GM23338 (cell line): ENCODE measurements around the gene NECTIN1. TPM values are rescaled to one million over a fixed set of nuclear protein-coding genes. Genes with fewer than 3 reads are reported as not detected.

ENCODE experiments used
- ATAC-seq: fragments of 200-7000 bp; cut with Tn5 transposase; 3 replicates; pipeline ENCODE4 v1.9.1; 2020
- DNase-seq: peaks from one replicate; pipeline ENCODE4 v3.0.0-alpha.2; 2015; ENCODE audit warnings: low spot score
- H2AFZ ChIP-seq: fragments of 200-600 bp; sonication (generic); 2 replicates; pipeline ENCODE4 v1.8.0; 2016; ENCODE audit warnings: antibody characterized with exemption, mild to moderate bottlenecking, moderate library complexity
- H3F3A ChIP-seq: fragments of 200-600 bp; sonication (generic); replicated peaks from 2 replicates; pipeline ENCODE4 v1.8.0; 2017; ENCODE audit warnings: antibody characterized with exemption, mixed run types, low read depth
- H3K27ac ChIP-seq: fragments of 200-600 bp; sonication (generic); 2 replicates; pipeline ENCODE4 v1.6.1; 2016; ENCODE audit warnings: low read depth
- H3K27me3 ChIP-seq: fragments of 200-600 bp; sonication (generic); 2 replicates; pipeline ENCODE4 v1.8.0; 2016; ENCODE audit warnings: mild to moderate bottlenecking, mixed run types, moderate library complexity; ENCODE audit not compliant: insufficient read depth
- H3K36me3 ChIP-seq: fragments of 200-600 bp; sonication (generic); 2 replicates; pipeline ENCODE4 v1.8.0; 2016; ENCODE audit warnings: mild to moderate bottlenecking; ENCODE audit not compliant: insufficient read depth
- H3K4me1 ChIP-seq: fragments of 200-600 bp; sonication (generic); 2 replicates; pipeline ENCODE4 v1.8.0; 2016; ENCODE audit warnings: mild to moderate bottlenecking, moderate library complexity; ENCODE audit not compliant: insufficient read depth
- H3K4me2 ChIP-seq: fragments of 200-600 bp; sonication (generic); 2 replicates; pipeline ENCODE4 v1.7.1; 2017; ENCODE audit warnings: mixed run types
- H3K4me3 ChIP-seq: fragments of 200-600 bp; sonication (generic); 2 replicates; pipeline ENCODE4 v1.6.1; 2016; ENCODE audit warnings: mixed run types
- H3K79me2 ChIP-seq: fragments of 200-600 bp; sonication (generic); replicated peaks from 2 replicates; pipeline ENCODE4 v1.8.0; 2017; ENCODE audit warnings: mild to moderate bottlenecking; ENCODE audit not compliant: insufficient read depth
- H3K9me2 ChIP-seq: fragments of 200-600 bp; sonication (generic); 2 replicates; pipeline ENCODE4 v1.8.0; 2017; ENCODE audit not compliant: insufficient read depth
- H4K20me1 ChIP-seq: fragments of 200-600 bp; sonication (generic); replicated peaks from 2 replicates; pipeline ENCODE4 v1.8.0; 2017; ENCODE audit warnings: mild to moderate bottlenecking; ENCODE audit not compliant: insufficient read depth
- H3K27ac Mint-ChIP-seq: 2 replicates; pipeline ENCODE4 v1.8.0; 2020; ENCODE audit warnings: inconsistent platforms, mild to moderate bottlenecking, moderate library complexity, mixed read lengths
- H3K27me3 Mint-ChIP-seq: 3 replicates; pipeline ENCODE4 v1.8.0; 2022; ENCODE audit warnings: low read depth, mild to moderate bottlenecking, moderate library complexity, mixed read lengths, inconsistent platforms; ENCODE audit not compliant: insufficient read depth, poor library complexity
- H3K36me3 Mint-ChIP-seq: 3 replicates; pipeline ENCODE4 v1.8.0; 2021; ENCODE audit warnings: low read depth, mild to moderate bottlenecking, inconsistent platforms, moderate library complexity, mixed read lengths
- H3K4me1 Mint-ChIP-seq: 3 replicates; pipeline ENCODE4 v1.8.0; 2020; ENCODE audit warnings: mild to moderate bottlenecking, inconsistent platforms, mixed read lengths
- H3K4me3 Mint-ChIP-seq: 3 replicates; pipeline ENCODE4 v1.8.0; 2021; ENCODE audit warnings: moderate library complexity, mild to moderate bottlenecking, inconsistent platforms, mixed read lengths
- H3K9me3 Mint-ChIP-seq: 3 replicates; pipeline ENCODE4 v1.8.0; 2020; ENCODE audit warnings: moderate library complexity, mild to moderate bottlenecking, inconsistent platforms, mixed read lengths
- ETS1 ChIP-seq: IDR thresholded peaks from 2 replicates; pipeline ENCODE4 v1.6.1; 2016; ENCODE audit warnings: antibody characterized with exemption
- EZH2phosphoT487 ChIP-seq: fragments of 200-600 bp; sonication (generic); IDR thresholded peaks from one replicate; pipeline ENCODE4 v1.8.1; 2018; ENCODE audit warnings: antibody characterized with exemption; ENCODE audit not compliant: unreplicated experiment
- JUNB ChIP-seq: IDR thresholded peaks from one replicate; pipeline ENCODE4 v1.6.1; 2016; ENCODE audit warnings: antibody characterized with exemption; ENCODE audit not compliant: unreplicated experiment
- REST ChIP-seq: IDR thresholded peaks from one replicate; pipeline ENCODE4 v1.6.1; 2018; ENCODE audit warnings: antibody characterized with exemption; ENCODE audit not compliant: unreplicated experiment
- ZNF114 ChIP-seq: fragments of 250-450 bp; sonication (Bioruptor Pico); IDR thresholded peaks from 2 replicates; pipeline ENCODE4 v1.5.0; 2020; ENCODE audit warnings: mild to moderate bottlenecking, moderate library complexity
- polyA plus RNA-seq: library from polyadenylated mRNA; unstranded; fragments of >200 nt; fragmentation: Nextera tagmentation; extraction: Ambion mirVana; gene quantifications from 2 replicates; pipeline ENCODE4 v1.2.1, GENCODE V29; 2016
- total RNA-seq: library from RNA; depleted of rRNA; stranded (reverse); fragments of >200 nt; shearing (Covaris generic); gene quantifications from 2 replicates; pipeline ENCODE4 v1.2.3, GENCODE V29; 2014
- TF ChIP-seq, protein P1 (sequence below), 2 experiments: fragments of 200-600 bp in 1 of 2; sonication (generic) in 1 of 2; conservative IDR thresholded peaks; 2 replicates each; pipeline versions ENCODE4 v1.5.1 to v1.6.1; 2016 to 2017; ENCODE audit warnings: antibody characterized with exemption in 2 of 2, low read depth in 2 of 2, mild to moderate bottlenecking in 2 of 2, moderate library complexity in 1 of 2
- TF ChIP-seq, protein P2 (sequence below): fragments of 250-450 bp; sonication (Bioruptor Pico); IDR thresholded peaks from 2 replicates; pipeline ENCODE4 v1.5.0; 2020; ENCODE audit warnings: mild to moderate bottlenecking, moderate library complexity

The NECTIN1 gene
- total and polyA plus RNA-seq, 2 experiments from 2014 or later = 18.7 to 56.3 TPM

- TF ChIP-seq, protein P1, sequence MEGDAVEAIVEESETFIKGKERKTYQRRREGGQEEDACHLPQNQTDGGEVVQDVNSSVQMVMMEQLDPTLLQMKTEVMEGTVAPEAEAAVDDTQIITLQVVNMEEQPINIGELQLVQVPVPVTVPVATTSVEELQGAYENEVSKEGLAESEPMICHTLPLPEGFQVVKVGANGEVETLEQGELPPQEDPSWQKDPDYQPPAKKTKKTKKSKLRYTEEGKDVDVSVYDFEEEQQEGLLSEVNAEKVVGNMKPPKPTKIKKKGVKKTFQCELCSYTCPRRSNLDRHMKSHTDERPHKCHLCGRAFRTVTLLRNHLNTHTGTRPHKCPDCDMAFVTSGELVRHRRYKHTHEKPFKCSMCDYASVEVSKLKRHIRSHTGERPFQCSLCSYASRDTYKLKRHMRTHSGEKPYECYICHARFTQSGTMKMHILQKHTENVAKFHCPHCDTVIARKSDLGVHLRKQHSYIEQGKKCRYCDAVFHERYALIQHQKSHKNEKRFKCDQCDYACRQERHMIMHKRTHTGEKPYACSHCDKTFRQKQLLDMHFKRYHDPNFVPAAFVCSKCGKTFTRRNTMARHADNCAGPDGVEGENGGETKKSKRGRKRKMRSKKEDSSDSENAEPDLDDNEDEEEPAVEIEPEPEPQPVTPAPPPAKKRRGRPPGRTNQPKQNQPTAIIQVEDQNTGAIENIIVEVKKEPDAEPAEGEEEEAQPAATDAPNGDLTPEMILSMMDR (conservative IDR thresholded peaks at IDR 0.05; ENCODE audit: low read depth in 2 of 2) = no peak
These were observed 81.7 kb downstream of the NECTIN1 start (continued) for GRCh38 chr11:119647254-119647653.

DNA sequence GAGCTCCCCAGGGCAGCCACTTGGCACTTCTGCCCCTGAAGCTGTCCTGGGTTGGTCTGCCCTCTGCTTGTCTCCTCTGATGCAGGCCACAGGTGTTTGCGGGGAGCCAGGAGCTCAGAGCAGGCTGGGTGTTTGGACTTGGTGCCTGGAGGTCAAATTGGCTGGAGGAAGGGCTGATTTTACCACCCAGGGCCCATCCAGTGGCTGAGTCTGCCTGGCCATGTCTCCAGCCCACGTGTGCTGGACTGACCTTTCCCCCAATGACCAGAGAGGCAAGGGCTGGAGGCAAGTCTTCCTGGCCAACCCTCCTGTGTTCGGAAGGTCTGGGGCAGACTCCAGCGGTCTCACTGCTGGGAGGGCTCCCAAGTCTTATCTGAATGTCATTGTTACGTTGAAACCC is 84.0 kb downstream of the NECTIN1 start:
- H3K4me3 Mint-ChIP-seq = no peak overlapping the region
- H3K36me3 Mint-ChIP-seq = peaks cover 9% of the 10 kb centered on the region; the same call in 2 of the 3 replicates
- Histone ChIP-seq H3K27me3 (no peaks in the 10 kb centered on the region), H4K20me1 (no peaks in the 10 kb centered on the region), H3K36me3 (no peaks in the 10 kb centered on the region), H3K4me3 (no peak overlapping the region), H3F3A (no peaks in the 10 kb centered on the region), H3K27ac (no peak overlapping the region), H3K4me2 (no peak overlapping the region), H3K9me2 (no peaks in the 10 kb centered on the region), H3K79me2 (no peaks in the 10 kb centered on the region), H3K4me1 (peaks cover 3% of the 10 kb centered on the region), H2AFZ (no peak overlapping the region)
- H3K27me3 Mint-ChIP-seq = peaks cover 20% of the 10 kb centered on the region
- H3K4me1 Mint-ChIP-seq = peaks cover 12% of the 10 kb centered on the region; the same call in 2 of the 3 replicates
- no peak for DNase-seq
- no peak for TF ChIP-seq JUNB
- H3K9me3 Mint-ChIP-seq = peaks cover 12% of the 10 kb centered on the region; the same call in 2 of the 3 replicates
- no peak for ATAC-seq
- H3K27ac Mint-ChIP-seq = no peak overlapping the region

GRCh38 chr11:119644502-119644901 is 84.5 kb downstream of the NECTIN1 start:
- H3K36me3 ChIP-seq = no peaks in the 10 kb centered on the region
- H3K27ac ChIP-seq = no peak overlapping the region
- DNase-seq = no peak
- Mint-ChIP-seq H3K9me3 (peaks cover 12% of the 10 kb centered on the region; the same call in 2 of the 3 replicates), H3K36me3 (peaks cover 9% of the 10 kb centered on the region; the same call in 2 of the 3 replicates), H3K4me3 (no peak overlapping the region), H3K27ac (no peak overlapping the region), H3K27me3 (peaks cover 17% of the 10 kb centered on the region), H3K4me1 (peaks cover 10% of the 10 kb centered on the region)
- ATAC-seq = no peak
- no peak overlapping the region for H3K4me2 ChIP-seq
- no peaks in the 10 kb centered on the region for H3F3A ChIP-seq
- H3K79me2 ChIP-seq = no peaks in the 10 kb centered on the region
- no peaks in the 10 kb centered on the region for H4K20me1 ChIP-seq
- H3K4me1 ChIP-seq = no peaks in the 10 kb centered on the region
- H3K27me3 ChIP-seq = no peaks in the 10 kb centered on the region
- no peak overlapping the region for H3K4me3 ChIP-seq
- H2AFZ ChIP-seq = no peak overlapping the region
- no peaks in the 10 kb centered on the region for H3K9me2 ChIP-seq
- TF ChIP-seq ZNF114 (no peak), REST (no peak), ETS1 (no peak), EZH2phosphoT487 (no peak)
- TF ChIP-seq, protein P2, sequence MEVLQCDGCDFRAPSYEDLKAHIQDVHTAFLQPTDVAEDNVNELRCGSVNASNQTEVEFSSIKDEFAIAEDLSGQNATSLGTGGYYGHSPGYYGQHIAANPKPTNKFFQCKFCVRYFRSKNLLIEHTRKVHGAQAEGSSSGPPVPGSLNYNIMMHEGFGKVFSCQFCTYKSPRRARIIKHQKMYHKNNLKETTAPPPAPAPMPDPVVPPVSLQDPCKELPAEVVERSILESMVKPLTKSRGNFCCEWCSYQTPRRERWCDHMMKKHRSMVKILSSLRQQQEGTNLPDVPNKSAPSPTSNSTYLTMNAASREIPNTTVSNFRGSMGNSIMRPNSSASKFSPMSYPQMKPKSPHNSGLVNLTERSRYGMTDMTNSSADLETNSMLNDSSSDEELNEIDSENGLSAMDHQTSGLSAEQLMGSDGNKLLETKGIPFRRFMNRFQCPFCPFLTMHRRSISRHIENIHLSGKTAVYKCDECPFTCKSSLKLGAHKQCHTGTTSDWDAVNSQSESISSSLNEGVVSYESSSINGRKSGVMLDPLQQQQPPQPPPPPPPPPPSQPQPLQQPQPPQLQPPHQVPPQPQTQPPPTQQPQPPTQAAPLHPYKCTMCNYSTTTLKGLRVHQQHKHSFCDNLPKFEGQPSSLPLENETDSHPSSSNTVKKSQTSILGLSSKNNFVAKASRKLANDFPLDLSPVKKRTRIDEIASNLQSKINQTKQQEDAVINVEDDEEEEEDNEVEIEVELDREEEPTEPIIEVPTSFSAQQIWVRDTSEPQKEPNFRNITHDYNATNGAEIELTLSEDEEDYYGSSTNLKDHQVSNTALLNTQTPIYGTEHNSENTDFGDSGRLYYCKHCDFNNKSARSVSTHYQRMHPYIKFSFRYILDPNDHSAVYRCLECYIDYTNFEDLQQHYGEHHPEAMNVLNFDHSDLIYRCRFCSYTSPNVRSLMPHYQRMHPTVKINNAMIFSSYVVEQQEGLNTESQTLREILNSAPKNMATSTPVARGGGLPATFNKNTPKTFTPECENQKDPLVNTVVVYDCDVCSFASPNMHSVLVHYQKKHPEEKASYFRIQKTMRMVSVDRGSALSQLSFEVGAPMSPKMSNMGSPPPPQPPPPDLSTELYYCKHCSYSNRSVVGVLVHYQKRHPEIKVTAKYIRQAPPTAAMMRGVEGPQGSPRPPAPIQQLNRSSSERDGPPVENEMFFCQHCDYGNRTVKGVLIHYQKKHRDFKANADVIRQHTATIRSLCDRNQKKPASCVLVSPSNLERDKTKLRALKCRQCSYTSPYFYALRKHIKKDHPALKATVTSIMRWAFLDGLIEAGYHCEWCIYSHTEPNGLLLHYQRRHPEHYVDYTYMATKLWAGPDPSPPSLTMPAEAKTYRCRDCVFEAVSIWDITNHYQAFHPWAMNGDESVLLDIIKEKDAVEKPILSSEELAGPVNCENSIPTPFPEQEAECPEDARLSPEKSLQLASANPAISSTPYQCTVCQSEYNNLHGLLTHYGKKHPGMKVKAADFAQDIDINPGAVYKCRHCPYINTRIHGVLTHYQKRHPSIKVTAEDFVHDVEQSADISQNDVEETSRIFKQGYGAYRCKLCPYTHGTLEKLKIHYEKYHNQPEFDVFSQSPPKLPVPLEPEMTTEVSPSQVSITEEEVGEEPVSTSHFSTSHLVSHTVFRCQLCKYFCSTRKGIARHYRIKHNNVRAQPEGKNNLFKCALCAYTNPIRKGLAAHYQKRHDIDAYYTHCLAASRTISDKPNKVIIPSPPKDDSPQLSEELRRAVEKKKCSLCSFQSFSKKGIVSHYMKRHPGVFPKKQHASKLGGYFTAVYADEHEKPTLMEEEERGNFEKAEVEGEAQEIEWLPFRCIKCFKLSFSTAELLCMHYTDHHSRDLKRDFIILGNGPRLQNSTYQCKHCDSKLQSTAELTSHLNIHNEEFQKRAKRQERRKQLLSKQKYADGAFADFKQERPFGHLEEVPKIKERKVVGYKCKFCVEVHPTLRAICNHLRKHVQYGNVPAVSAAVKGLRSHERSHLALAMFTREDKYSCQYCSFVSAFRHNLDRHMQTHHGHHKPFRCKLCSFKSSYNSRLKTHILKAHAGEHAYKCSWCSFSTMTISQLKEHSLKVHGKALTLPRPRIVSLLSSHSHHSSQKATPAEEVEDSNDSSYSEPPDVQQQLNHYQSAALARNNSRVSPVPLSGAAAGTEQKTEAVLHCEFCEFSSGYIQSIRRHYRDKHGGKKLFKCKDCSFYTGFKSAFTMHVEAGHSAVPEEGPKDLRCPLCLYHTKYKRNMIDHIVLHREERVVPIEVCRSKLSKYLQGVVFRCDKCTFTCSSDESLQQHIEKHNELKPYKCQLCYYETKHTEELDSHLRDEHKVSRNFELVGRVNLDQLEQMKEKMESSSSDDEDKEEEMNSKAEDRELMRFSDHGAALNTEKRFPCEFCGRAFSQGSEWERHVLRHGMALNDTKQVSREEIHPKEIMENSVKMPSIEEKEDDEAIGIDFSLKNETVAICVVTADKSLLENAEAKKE (CRISPR knock-in tag) = no peak
